ENCODE data around the gene LGALS9.

DNA sequence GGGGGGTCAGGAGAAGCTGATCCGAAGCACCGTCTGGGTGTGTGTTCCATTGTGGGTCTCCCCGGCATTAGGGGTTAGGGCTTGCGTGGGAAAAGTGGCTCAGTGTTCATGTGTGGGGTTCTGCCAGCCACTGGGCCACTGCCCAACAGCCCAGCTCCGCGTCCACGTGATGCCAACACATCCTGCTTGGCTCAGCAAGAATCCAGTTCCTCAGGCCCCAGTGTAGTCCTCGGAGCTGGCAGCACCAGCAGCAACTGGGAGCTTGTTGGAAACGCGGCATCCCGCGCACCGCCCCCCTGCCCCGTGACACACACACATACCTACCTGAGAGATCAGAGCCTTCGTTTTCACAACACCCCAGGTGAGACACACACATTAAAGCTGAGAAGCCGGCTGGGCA is 18.9 kb downstream of the LGALS9 start:
- no peak for TF ChIP-seq EZH2phosphoT487 (IDR thresholded peaks at IDR 0.05; ENCODE audit: low read depth)
- TF ChIP-seq, protein P1, sequence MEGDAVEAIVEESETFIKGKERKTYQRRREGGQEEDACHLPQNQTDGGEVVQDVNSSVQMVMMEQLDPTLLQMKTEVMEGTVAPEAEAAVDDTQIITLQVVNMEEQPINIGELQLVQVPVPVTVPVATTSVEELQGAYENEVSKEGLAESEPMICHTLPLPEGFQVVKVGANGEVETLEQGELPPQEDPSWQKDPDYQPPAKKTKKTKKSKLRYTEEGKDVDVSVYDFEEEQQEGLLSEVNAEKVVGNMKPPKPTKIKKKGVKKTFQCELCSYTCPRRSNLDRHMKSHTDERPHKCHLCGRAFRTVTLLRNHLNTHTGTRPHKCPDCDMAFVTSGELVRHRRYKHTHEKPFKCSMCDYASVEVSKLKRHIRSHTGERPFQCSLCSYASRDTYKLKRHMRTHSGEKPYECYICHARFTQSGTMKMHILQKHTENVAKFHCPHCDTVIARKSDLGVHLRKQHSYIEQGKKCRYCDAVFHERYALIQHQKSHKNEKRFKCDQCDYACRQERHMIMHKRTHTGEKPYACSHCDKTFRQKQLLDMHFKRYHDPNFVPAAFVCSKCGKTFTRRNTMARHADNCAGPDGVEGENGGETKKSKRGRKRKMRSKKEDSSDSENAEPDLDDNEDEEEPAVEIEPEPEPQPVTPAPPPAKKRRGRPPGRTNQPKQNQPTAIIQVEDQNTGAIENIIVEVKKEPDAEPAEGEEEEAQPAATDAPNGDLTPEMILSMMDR (IDR thresholded peaks at IDR 0.05; ENCODE audit: low read depth, low read length) = no peak
